ENCODE results near the gene TPR. TPM values are rescaled to one million over a fixed set of nuclear protein-coding genes. Genes with fewer than 3 reads are reported as not detected.

Gene TPR
- polyA plus RNA-seq, 1 of the 3 experiments (the other 2 are of a cell fraction): 37.5 TPM

GRCh38 chr1:186424539-186424938 lies 49.5 kb upstream of the TPR start:
- no peak for DNase-seq
- no peak overlapping the region for H3K4me2 ChIP-seq

GRCh38 chr1:186421446-186421845 lies 46.4 kb upstream of the TPR start:
- peaks cover 31 to 37% of the 10 kb centered on the region in 2 experiments for H3K36me3 ChIP-seq (replicated peaks in 1 of 2; ENCODE audit: control insufficient read depth in 1 of 2, insufficient read depth in 2 of 2, low read length in 1 of 2)
- 96% methylated on average over 6 of the region's 6 CpGs for WGBS (ENCODE audit: low lambda C conversion rate)
- no peaks in the 10 kb centered on the region for H3K9me3 ChIP-seq
- H2AFZ ChIP-seq (ENCODE audit: low read depth): no peak overlapping the region; the same call in 1 of the 2 replicates
- H3F3A ChIP-seq (replicated peaks; ENCODE audit: insufficient read depth): no peaks in the 10 kb centered on the region
- no peaks in the 10 kb centered on the region for H4K20me1 ChIP-seq (ENCODE audit: insufficient read depth)
- no peak overlapping the region for H3K4me2 ChIP-seq
- no peak overlapping the region for H3K4me3 ChIP-seq (ENCODE audit: low read depth in 2 of 2, low read length in 1 of 2)
- no peaks in the 10 kb centered on the region for H3K27me3 ChIP-seq (ENCODE audit: insufficient read depth)
- no peak overlapping the region for H3K9ac ChIP-seq
- H3K9me2 ChIP-seq: no peaks in the 10 kb centered on the region
- ChIA-PET CTCF (no interaction called here), POLR2A (no interaction called here)
- H3K4me1 ChIP-seq (ENCODE audit: control insufficient read depth in 1 of 2, insufficient read depth in 2 of 2, low read depth in 1 of 2, low read length in 1 of 2): peaks cover 0 to 4% of the 10 kb centered on the region in 2 experiments; a peak in 3 of 4 replicates
- DNase-seq: no peak
- H3K79me2 ChIP-seq (ENCODE audit: insufficient read depth): no peaks in the 10 kb centered on the region
- H3K27ac ChIP-seq (ENCODE audit: low read depth in 2 of 2, low read length in 1 of 2): no peak overlapping the region
- TF ChIP-seq EP300 (IDR thresholded peaks at IDR 0.05; ENCODE audit: borderline replicate concordance in 1 of 2, low read depth in 1 of 2, low read length in 1 of 2) (no peak), RAD21 (IDR thresholded peaks at IDR 0.05; ENCODE audit: low read length) (no peak), MXI1 (IDR thresholded peaks at IDR 0.05; ENCODE audit: low read depth, low read length) (no peak), FOXM1 (IDR thresholded peaks at IDR 0.05; ENCODE audit: low read depth) (no peak), RCOR1 (IDR thresholded peaks at IDR 0.05; ENCODE audit: low read length) (no peak), SIN3A (IDR thresholded peaks at IDR 0.05; ENCODE audit: borderline replicate concordance, low read depth, low read length) (no peak), JUND (IDR thresholded peaks at IDR 0.05) (no peak), EZH2phosphoT487 (IDR thresholded peaks at IDR 0.05; ENCODE audit: borderline replicate concordance, low read depth) (no peak), IRF3 (IDR thresholded peaks at IDR 0.05; ENCODE audit: low read depth, low read length) (no peak), CHD2 (IDR thresholded peaks at IDR 0.05; ENCODE audit: low read length, partially characterized antibody) (no peak), GATA2 (CRISPR knock-in tag; IDR thresholded peaks at IDR 0.05) (no peak), USF2 (IDR thresholded peaks at IDR 0.05; ENCODE audit: borderline replicate concordance, low read depth, low read length) (no peak), GABPA (IDR thresholded peaks at IDR 0.05; ENCODE audit: low read depth) (no peak), ELF1 (IDR thresholded peaks at IDR 0.05) (no peak)

More at GRCh38 chr1:186424539-186424938, 49.5 kb upstream of the TPR start:
- no peak overlapping the region for H3K27ac ChIP-seq (ENCODE audit: low read depth in 2 of 2, low read length in 1 of 2)
- no peak overlapping the region for H3K4me3 ChIP-seq (ENCODE audit: low read depth in 2 of 2, low read length in 1 of 2)
- WGBS (ENCODE audit: low lambda C conversion rate): 100% methylated on average over 1 of the region's 2 CpGs
- H3K4me1 ChIP-seq (ENCODE audit: control insufficient read depth in 1 of 2, insufficient read depth in 2 of 2, low read depth in 1 of 2, low read length in 1 of 2): peaks cover 0 to 4% of the 10 kb centered on the region in 2 experiments; a peak in 3 of 4 replicates
- no peaks in the 10 kb centered on the region for H4K20me1 ChIP-seq (ENCODE audit: insufficient read depth)
- no peaks in the 10 kb centered on the region for H3K79me2 ChIP-seq (ENCODE audit: insufficient read depth)
- no peaks in the 10 kb centered on the region for H3K9me2 ChIP-seq
- TF ChIP-seq FOSL2 (IDR thresholded peaks at IDR 0.05; ENCODE audit: borderline replicate concordance, low read depth): no peak
- no peak for TF ChIP-seq MXI1 (IDR thresholded peaks at IDR 0.05; ENCODE audit: low read depth, low read length)
- TF ChIP-seq MEF2A (IDR thresholded peaks at IDR 0.05; ENCODE audit: borderline replicate concordance, low read depth): no peak
- TF ChIP-seq YY1 (IDR thresholded peaks at IDR 0.05; ENCODE audit: low read depth): no peak
- TF ChIP-seq RAD21 (IDR thresholded peaks at IDR 0.05; ENCODE audit: low read length): no peak
- no peak for TF ChIP-seq IRF3 (IDR thresholded peaks at IDR 0.05; ENCODE audit: low read depth, low read length)
- TF ChIP-seq TCF12 (IDR thresholded peaks at IDR 0.05): no peak
- no peak for TF ChIP-seq MAX (IDR thresholded peaks at IDR 0.05; ENCODE audit: low read depth)
- no peak for TF ChIP-seq ZBTB33 (IDR thresholded peaks at IDR 0.05; ENCODE audit: borderline replicate concordance, low read depth)
- TF ChIP-seq RFX5 (IDR thresholded peaks at IDR 0.05; ENCODE audit: low read length): no peak
- no peak overlapping the region for H2AFZ ChIP-seq (ENCODE audit: low read depth)
- POLR2A ChIA-PET: no interaction called here
- no peak overlapping the region for H3K9ac ChIP-seq
- no peaks in the 10 kb centered on the region for H3F3A ChIP-seq (replicated peaks; ENCODE audit: insufficient read depth)
- peaks cover 11 to 15% of the 10 kb centered on the region in 2 experiments for H3K36me3 ChIP-seq (replicated peaks in 1 of 2; ENCODE audit: control insufficient read depth in 1 of 2, insufficient read depth in 2 of 2, low read length in 1 of 2)
- no peaks in the 10 kb centered on the region for H3K9me3 ChIP-seq
- H3K27me3 ChIP-seq (ENCODE audit: insufficient read depth): no peaks in the 10 kb centered on the region
- CTCF ChIA-PET: interaction anchor here (1.1 kb wide), 1 partner anchor 11 kb away, joined by 3 read pairs; no protein-coding TSS in a partner anchor
